PC-3 (cell line): Measurements from ENCODE around the gene LGALS4. TPM values are rescaled to one million over a fixed set of nuclear protein-coding genes. Genes with fewer than 3 reads are reported as not detected.
"Not testable (repeated sequence)": the region's sequence is repeated elsewhere in the genome, so short reads cannot be mapped to it uniquely, and the experiment has no call there.

Experiments
- ATAC-seq: fragments of 200-7000 bp; cut with Tn5 transposase; 2 replicates; pipeline ENCODE4 v1.9.1; 2020; ENCODE audit warnings: mild to moderate bottlenecking, moderate library complexity
- BruUV-seq: library from RNA; stranded (reverse); fragments of 400-500 nt; replicated peaks from 2 replicates; lab custom pipeline; 2021; lab: Mats Ljungman, UMichigan
- CTCF ChIA-PET: fragments of 300-600 bp; sonication (Branson Sonifier 250); formaldehyde crosslinking; loops from one replicate; lab custom pipeline; 2022; ENCODE audit warnings: antibody characterized with exemption; lab: Charles Lee
- POLR2A ChIA-PET: fragments of 300-600 bp; sonication (Branson Sonifier 250); formaldehyde crosslinking; loops from one replicate; lab custom pipeline; 2022; ENCODE audit warnings: antibody characterized with exemption; ENCODE audit not compliant: unreplicated experiment; lab: Charles Lee
- DNase-seq: peaks from one replicate; pipeline ENCODE4 v3.0.0-alpha.2; 2015
- H2AFZ ChIP-seq: fragments of 300-600 bp; sonication (generic); 2 replicates; pipeline ENCODE4 v1.6.0; 2016; ENCODE audit warnings: antibody characterized with exemption, low read length
- H3F3A ChIP-seq: fragments of 300-600 bp; sonication (generic); one replicate; pipeline ENCODE4 v1.6.0; 2017; ENCODE audit warnings: antibody characterized with exemption, low read length, control low read depth, mild to moderate bottlenecking; ENCODE audit not compliant: unreplicated experiment
- H3K27ac ChIP-seq: fragments of 300-600 bp; sonication (generic); 2 replicates; pipeline ENCODE4 v1.5.1; 2016; ENCODE audit warnings: mild to moderate bottlenecking, low read length
- H3K27me3 ChIP-seq: fragments of 300-600 bp; sonication (generic); 2 replicates; pipeline ENCODE4 v1.6.1; 2016; ENCODE audit warnings: low read length, mixed read lengths
- H3K36me3 ChIP-seq: fragments of 300-600 bp; sonication (generic); 2 replicates; pipeline ENCODE4 v1.6.1; 2016; ENCODE audit warnings: low read depth, mixed run types, low read length, mixed read lengths
- H3K4me1 ChIP-seq: fragments of 300-600 bp; sonication (generic); 2 replicates; pipeline ENCODE4 v1.5.1; 2016; ENCODE audit warnings: low read length; ENCODE audit not compliant: insufficient read depth
- H3K4me2 ChIP-seq: fragments of 300-600 bp; sonication (generic); 2 replicates; pipeline ENCODE4 v1.6.0; 2016; ENCODE audit warnings: low read length
- H3K4me3 ChIP-seq: fragments of 300-600 bp; sonication (generic); 2 replicates; pipeline ENCODE4 v1.5.1; 2016; ENCODE audit warnings: mild to moderate bottlenecking, low read length, mixed read lengths
- H3K79me2 ChIP-seq: fragments of 300-600 bp; sonication (generic); 2 replicates; pipeline ENCODE4 v1.6.1; 2017; ENCODE audit warnings: low read length, mixed read lengths
- H3K9ac ChIP-seq: fragments of 300-600 bp; sonication (generic); 2 replicates; pipeline ENCODE4 v1.6.0; 2016; ENCODE audit warnings: mild to moderate bottlenecking, low read length
- H3K9me2 ChIP-seq: fragments of 300-600 bp; sonication (generic); replicated peaks from 2 replicates; pipeline ENCODE4 v1.6.1; 2016; ENCODE audit warnings: mixed run types, low read length, mixed read lengths
- H3K9me3 ChIP-seq: fragments of 300-600 bp; sonication (generic); 2 replicates; pipeline ENCODE4 v1.6.1; 2016; ENCODE audit warnings: low read length, mixed read lengths
- H4K20me1 ChIP-seq: fragments of 300-600 bp; sonication (generic); 2 replicates; pipeline ENCODE4 v1.6.1; 2016; ENCODE audit warnings: low read length, mixed read lengths
- EZH2 ChIP-seq: fragments of 300-600 bp; sonication (generic); IDR thresholded peaks from one replicate; pipeline ENCODE4 v1.6.1; 2017; ENCODE audit warnings: antibody characterized with exemption, mild to moderate bottlenecking, low read length; ENCODE audit not compliant: unreplicated experiment
- EZH2phosphoT487 ChIP-seq: fragments of 300-600 bp; sonication (generic); IDR thresholded peaks from 2 replicates; pipeline ENCODE4 v1.6.1; 2018; ENCODE audit warnings: mild to moderate bottlenecking, antibody characterized with exemption, low read length, borderline replicate concordance
- intact Hi-C: fragments of 100-400 bp; cut with micrococcal nuclease; formaldehyde crosslinking; loops from 2 replicates; pipeline ENCODE4 v1.9.0; 2023
- total RNA-seq: library from RNA; depleted of rRNA; stranded (reverse); fragments of >200 nt; gene quantifications from 2 replicates; pipeline ENCODE4 v1.2.3, GENCODE V29; 2014
- TF ChIP-seq, protein P1 (sequence below): fragments of 300-600 bp; sonication (generic); conservative IDR thresholded peaks from 2 replicates; pipeline ENCODE4 v1.5.1; 2017; ENCODE audit warnings: antibody characterized with exemption, low read depth, mild to moderate bottlenecking, low read length

Gene LGALS4
- total RNA-seq, 1 experiment from 2014 or later: 0.51 TPM

DNA sequence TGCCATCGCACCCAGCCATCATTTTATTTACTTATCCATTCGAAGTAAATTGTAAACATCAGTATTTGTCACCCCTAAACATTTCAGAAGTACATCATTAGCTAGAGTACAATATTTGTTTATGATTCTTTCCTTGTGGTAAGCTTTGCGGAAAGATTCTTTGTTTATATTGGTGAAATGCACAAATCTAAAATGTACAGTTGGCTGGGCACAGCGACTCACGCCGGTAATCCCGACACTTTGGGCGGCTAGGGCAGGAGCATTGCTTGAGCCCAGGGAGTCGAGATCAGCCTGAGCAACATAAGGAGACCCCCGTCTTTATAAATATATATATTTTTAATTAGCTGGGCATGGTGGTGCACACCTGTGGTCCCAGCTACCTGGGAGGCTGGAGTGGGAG lies 13.6 kb downstream of the LGALS4 start:
- Histone ChIP-seq H4K20me1 (no peaks in the 10 kb centered on the region), H3K27ac (peak overlapping the region; percentile 82), H3K9me3 (no peaks in the 10 kb centered on the region), H3K9ac (peak overlapping the region; percentile 51; the same call in 1 of the 2 replicates), H3K79me2 (no peaks in the 10 kb centered on the region), H3K4me1 (peaks cover 8% of the 10 kb centered on the region), H3K27me3 (no peaks in the 10 kb centered on the region), H3K4me3 (no peak overlapping the region), H3K36me3 (no peaks in the 10 kb centered on the region), H2AFZ (no peak overlapping the region), H3K9me2 (no peaks in the 10 kb centered on the region), H3K4me2 (peak overlapping the region; percentile 46; the same call in 1 of the 2 replicates), H3F3A (no peaks in the 10 kb centered on the region)
- intact Hi-C loops: loop anchor here (5.0 kb wide), 2 partner anchors 33 to 62 kb away; partner anchors contain the start of gene ECH1
- DNase-seq: peak; percentile 7
- ChIA-PET CTCF (no interaction called here), POLR2A (interaction anchor here (0.6 to 1.0 kb wide), 2 partner anchors 13 to 33 kb away, joined by 3 to 7 read pairs; no protein-coding TSS in a partner anchor)
- TF ChIP-seq EZH2phosphoT487 (no peak), EZH2 (no peak)
- TSS peak; percentile 83 for BruUV-seq
- peak; percentile 16 for ATAC-seq

DNA sequence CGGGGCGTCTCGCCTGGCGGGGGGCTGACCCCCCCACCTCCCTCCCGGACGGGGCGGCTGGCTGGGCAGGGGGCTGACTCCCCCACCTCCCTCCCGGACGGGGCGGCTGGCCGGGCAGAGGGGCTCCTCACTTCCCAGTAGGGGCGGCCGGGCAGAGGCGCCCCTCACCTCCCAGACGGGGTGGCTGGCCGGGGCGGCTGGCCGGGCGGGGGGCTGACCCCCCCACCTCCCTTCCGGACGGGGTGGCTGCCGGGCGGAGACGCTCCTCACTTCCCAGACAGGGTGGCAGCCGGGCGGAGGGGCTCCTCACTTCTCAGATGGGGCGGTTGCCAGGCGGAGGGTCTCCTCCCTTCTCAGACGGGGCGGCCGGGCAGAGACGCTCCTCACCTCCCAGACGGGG lies 15.0 kb downstream of the LGALS4 start:
- POLR2A ChIA-PET, H3K4me2 ChIP-seq, BruUV-seq, H3K9me2 ChIP-seq, H3K27ac ChIP-seq, ATAC-seq, H3K4me1 ChIP-seq, H3K9ac ChIP-seq, H2AFZ ChIP-seq, DNase-seq, H3K79me2 ChIP-seq, H3K36me3 ChIP-seq, H3K27me3 ChIP-seq, H3K4me3 ChIP-seq, H4K20me1 ChIP-seq, H3K9me3 ChIP-seq, CTCF ChIA-PET, H3F3A ChIP-seq: not testable (repeated sequence)
- intact Hi-C loops: loop anchor here (5.0 kb wide), 2 partner anchors 35 to 60 kb away; partner anchors contain the start of gene ECH1

DNA sequence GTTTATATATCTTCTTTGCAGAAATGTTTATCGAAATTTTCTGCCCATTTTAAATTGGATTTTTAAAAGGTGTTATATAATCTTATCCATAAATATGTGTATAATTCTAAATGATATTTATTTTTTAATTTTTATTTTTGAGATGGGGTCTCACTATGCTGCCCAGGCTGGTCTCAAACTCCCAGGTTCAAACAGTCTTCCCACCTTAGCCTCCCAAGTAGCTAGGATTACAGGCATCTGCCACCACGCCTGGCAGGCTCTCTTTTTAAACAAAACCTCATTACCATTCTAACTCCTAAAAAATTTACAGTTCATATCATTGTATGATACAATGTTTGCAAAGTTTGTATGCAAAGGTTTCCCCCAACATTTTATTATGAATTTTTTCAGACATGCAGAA lies 16.6 kb downstream of the LGALS4 start:
- POLR2A ChIA-PET: no interaction called here
- CTCF ChIA-PET: no interaction called here
- Histone ChIP-seq H3K9me3 (no peaks in the 10 kb centered on the region), H3K27me3 (no peaks in the 10 kb centered on the region), H4K20me1 (no peaks in the 10 kb centered on the region), H3K27ac (no peak overlapping the region), H3K4me1 (peaks cover 8% of the 10 kb centered on the region), H3F3A (no peaks in the 10 kb centered on the region), H3K9me2 (no peaks in the 10 kb centered on the region), H3K4me2 (no peak overlapping the region), H3K79me2 (no peaks in the 10 kb centered on the region), H3K9ac (no peak overlapping the region), H3K4me3 (no peak overlapping the region), H2AFZ (no peak overlapping the region), H3K36me3 (no peaks in the 10 kb centered on the region)
- intact Hi-C loops: loop anchor here (5.0 kb wide), 2 partner anchors 36 to 59 kb away; partner anchors contain the start of gene ECH1
- BruUV-seq: no TSS peak
- TF ChIP-seq EZH2phosphoT487 (no peak), EZH2 (no peak)
- TF ChIP-seq, protein P1, sequence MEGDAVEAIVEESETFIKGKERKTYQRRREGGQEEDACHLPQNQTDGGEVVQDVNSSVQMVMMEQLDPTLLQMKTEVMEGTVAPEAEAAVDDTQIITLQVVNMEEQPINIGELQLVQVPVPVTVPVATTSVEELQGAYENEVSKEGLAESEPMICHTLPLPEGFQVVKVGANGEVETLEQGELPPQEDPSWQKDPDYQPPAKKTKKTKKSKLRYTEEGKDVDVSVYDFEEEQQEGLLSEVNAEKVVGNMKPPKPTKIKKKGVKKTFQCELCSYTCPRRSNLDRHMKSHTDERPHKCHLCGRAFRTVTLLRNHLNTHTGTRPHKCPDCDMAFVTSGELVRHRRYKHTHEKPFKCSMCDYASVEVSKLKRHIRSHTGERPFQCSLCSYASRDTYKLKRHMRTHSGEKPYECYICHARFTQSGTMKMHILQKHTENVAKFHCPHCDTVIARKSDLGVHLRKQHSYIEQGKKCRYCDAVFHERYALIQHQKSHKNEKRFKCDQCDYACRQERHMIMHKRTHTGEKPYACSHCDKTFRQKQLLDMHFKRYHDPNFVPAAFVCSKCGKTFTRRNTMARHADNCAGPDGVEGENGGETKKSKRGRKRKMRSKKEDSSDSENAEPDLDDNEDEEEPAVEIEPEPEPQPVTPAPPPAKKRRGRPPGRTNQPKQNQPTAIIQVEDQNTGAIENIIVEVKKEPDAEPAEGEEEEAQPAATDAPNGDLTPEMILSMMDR: no peak
- ATAC-seq: no peak
- DNase-seq: no peak

DNA sequence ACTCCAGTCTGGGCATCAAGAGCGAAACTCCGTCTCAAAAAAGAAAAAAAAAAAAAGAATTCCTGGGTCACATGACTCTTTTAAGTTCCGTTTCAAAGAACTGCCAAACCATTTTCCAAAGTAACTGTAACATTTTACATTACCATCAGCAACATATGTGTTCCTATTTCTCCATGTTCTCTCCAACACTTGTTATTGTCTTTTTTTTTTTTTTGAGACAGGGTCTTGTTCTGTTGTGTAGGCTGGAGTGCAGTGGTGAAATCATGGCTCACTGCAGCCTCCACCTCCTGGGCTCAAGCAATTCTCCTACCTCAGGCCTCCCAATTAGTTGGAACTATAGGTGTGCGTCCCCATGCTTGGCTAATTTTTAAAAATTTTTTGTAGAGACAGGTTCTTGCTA lies 17.2 kb downstream of the LGALS4 start:
- ChIA-PET CTCF (no interaction called here), POLR2A (no interaction called here)
- TF ChIP-seq, protein P1: no peak
- TF ChIP-seq EZH2phosphoT487: no peak
- TF ChIP-seq EZH2: no peak
- H3K4me3 ChIP-seq: no peak overlapping the region
- no peak overlapping the region for H3K27ac ChIP-seq
- peaks cover 8% of the 10 kb centered on the region for H3K4me1 ChIP-seq
- no peak overlapping the region for H2AFZ ChIP-seq
- intact Hi-C loops: loop anchor here (5.0 kb wide), 2 partner anchors 37 to 58 kb away; partner anchors contain the start of gene ECH1
- H3K36me3 ChIP-seq: no peaks in the 10 kb centered on the region
- no peaks in the 10 kb centered on the region for H4K20me1 ChIP-seq
- no peaks in the 10 kb centered on the region for H3K9me2 ChIP-seq
- no peaks in the 10 kb centered on the region for H3K27me3 ChIP-seq
- no TSS peak for BruUV-seq
- H3K4me2 ChIP-seq: no peak overlapping the region
- H3K79me2 ChIP-seq: no peaks in the 10 kb centered on the region
- no peaks in the 10 kb centered on the region for H3F3A ChIP-seq
- ATAC-seq: no peak
- DNase-seq: no peak
- no peaks in the 10 kb centered on the region for H3K9me3 ChIP-seq
- no peak overlapping the region for H3K9ac ChIP-seq
